Epithelial cell of esophagus (primary cell): Measurements from ENCODE around the gene MRPL14.
"Not testable (repeated sequence)": the region's sequence is repeated elsewhere in the genome, so short reads cannot be mapped to it uniquely, and the experiment has no call there.

ENCODE experiments used
- DNase-seq: peaks from one replicate; pipeline ENCODE4 v3.0.0; 2010; ENCODE audit warnings: low read depth
- H3K4me3 ChIP-seq: 2 replicates; pipeline ENCODE4 v1.5.1; 2011; ENCODE audit warnings: mild to moderate bottlenecking, low read length, control low read depth
- CTCF ChIP-seq: IDR thresholded peaks from 2 replicates; pipeline ENCODE4 v1.5.1; 2011; ENCODE audit warnings: low read depth, mild to moderate bottlenecking, low read length, control low read depth, inconsistent platforms; ENCODE audit not compliant: insufficient read depth; ENCODE audit errors: missing control alignments

MRPL14 gene

GRCh38 chr6:44093066-44093465 is 34.2 kb downstream of the MRPL14 start:
- DNase-seq = no peak
- no peak overlapping the region for H3K4me3 ChIP-seq
- TF ChIP-seq CTCF = no peak

GRCh38 chr6:44091981-44092884 is 35.0 kb downstream of the MRPL14 start:
- no peak for DNase-seq
- no peak for TF ChIP-seq CTCF
- H3K4me3 ChIP-seq = no peak overlapping the region

- not testable (repeated sequence) for DNase-seq, H3K4me3 ChIP-seq
Observed at GRCh38 chr6:44091356-44091755, 35.9 kb downstream of the MRPL14 start.

GRCh38 chr6:44090465-44090864 is 36.8 kb downstream of the MRPL14 start:
- DNase-seq = no peak
- H3K4me3 ChIP-seq = no peak overlapping the region
- TF ChIP-seq CTCF = no peak

GRCh38 chr6:44088827-44089590 is 38.2 kb downstream of the MRPL14 start:
- no peak overlapping the region for H3K4me3 ChIP-seq
- DNase-seq = no peak
- no peak for TF ChIP-seq CTCF

- no peak for DNase-seq
- TF ChIP-seq CTCF = no peak
- H3K4me3 ChIP-seq = no peak overlapping the region
Observed at GRCh38 chr6:44087623-44088022, 39.6 kb downstream of the MRPL14 start.

GRCh38 chr6:44086931-44087574 is 40.2 kb downstream of the MRPL14 start:
- no peak for TF ChIP-seq CTCF
- H3K4me3 ChIP-seq = no peak overlapping the region
- DNase-seq = no peak
